ENCODE data around the gene COMP. TPM values are rescaled to one million over a fixed set of nuclear protein-coding genes. Genes with fewer than 3 reads are reported as not detected.

The COMP gene
- polyA plus RNA-seq, 2 of the 4 experiments (the other 2 are of a cell fraction), result not detected

DNA sequence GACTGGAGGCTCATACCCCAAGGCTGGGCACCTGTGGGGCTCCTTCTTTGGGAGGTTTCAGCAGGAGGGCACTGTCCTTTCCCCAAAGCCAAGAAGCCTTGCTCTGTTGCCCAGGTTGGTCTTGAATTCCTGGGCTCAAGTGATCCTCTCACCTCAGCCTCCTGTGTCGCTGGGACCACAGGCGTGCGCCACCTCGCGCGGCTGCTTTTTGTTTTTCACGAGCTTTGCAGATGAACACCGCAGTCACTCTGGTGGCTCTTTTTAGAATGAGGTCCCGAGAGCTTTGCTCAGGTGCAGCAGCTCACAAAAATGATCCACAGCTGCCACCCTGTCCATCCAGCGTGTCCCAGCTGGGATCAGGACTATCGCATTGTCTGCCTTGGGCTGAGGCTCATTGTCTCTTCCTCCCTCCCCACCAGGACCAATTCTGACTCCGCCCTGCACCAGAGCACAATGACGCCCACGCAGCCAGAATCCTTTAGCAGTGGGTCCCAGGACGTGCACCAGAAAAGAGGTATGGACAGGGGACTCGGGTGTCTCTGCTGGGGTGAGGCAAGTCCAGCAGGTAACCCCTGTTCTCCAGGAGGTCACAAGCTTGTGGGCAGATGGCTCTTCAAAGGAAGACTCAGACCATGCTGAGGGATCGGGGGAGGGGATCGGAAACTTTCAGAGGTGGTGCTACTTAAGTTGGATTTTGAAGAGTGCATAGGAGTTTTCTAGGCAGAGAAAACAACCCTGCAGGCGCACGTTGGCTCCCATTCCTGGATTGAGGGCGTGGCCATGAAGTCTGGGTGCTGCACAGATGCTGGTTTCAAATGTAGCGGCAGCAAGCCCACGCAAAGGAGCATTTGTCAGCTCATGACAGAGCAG lies 41.5 kb downstream of the COMP start:
- ChIA-PET POLR2A (no interaction called here), CTCF (interaction anchor here (1.0 to 1.5 kb wide), 2 partner anchors 48 to 155 kb away, joined by 3 read pairs; no protein-coding TSS in a partner anchor)
- FAIRE-seq, result no peak
- no peak overlapping the region for H3K4me3 ChIP-seq
- no peak for DNase-seq (ENCODE audit: low read depth in 1 of 2, low spot score in 1 of 2)
- H3K4me1 ChIP-seq, result no peaks in the 10 kb centered on the region
- no peaks in the 10 kb centered on the region for H3K9me3 ChIP-seq
- TF ChIP-seq MAFK (IDR thresholded peaks at IDR 0.05; ENCODE audit: partially characterized antibody), result no peak
- no peak for TF ChIP-seq RARB (CRISPR knock-in tag; IDR thresholded peaks at IDR 0.05)
- TF ChIP-seq, protein P1, sequence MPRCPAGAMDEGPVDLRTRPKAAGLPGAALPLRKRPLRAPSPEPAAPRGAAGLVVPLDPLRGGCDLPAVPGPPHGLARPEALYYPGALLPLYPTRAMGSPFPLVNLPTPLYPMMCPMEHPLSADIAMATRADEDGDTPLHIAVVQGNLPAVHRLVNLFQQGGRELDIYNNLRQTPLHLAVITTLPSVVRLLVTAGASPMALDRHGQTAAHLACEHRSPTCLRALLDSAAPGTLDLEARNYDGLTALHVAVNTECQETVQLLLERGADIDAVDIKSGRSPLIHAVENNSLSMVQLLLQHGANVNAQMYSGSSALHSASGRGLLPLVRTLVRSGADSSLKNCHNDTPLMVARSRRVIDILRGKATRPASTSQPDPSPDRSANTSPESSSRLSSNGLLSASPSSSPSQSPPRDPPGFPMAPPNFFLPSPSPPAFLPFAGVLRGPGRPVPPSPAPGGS (IDR thresholded peaks at IDR 0.05), result no peak
- TF ChIP-seq PHF8 (IDR thresholded peaks at IDR 0.05; ENCODE audit: borderline replicate concordance, low read depth), result no peak
- TF ChIP-seq, protein P2, sequence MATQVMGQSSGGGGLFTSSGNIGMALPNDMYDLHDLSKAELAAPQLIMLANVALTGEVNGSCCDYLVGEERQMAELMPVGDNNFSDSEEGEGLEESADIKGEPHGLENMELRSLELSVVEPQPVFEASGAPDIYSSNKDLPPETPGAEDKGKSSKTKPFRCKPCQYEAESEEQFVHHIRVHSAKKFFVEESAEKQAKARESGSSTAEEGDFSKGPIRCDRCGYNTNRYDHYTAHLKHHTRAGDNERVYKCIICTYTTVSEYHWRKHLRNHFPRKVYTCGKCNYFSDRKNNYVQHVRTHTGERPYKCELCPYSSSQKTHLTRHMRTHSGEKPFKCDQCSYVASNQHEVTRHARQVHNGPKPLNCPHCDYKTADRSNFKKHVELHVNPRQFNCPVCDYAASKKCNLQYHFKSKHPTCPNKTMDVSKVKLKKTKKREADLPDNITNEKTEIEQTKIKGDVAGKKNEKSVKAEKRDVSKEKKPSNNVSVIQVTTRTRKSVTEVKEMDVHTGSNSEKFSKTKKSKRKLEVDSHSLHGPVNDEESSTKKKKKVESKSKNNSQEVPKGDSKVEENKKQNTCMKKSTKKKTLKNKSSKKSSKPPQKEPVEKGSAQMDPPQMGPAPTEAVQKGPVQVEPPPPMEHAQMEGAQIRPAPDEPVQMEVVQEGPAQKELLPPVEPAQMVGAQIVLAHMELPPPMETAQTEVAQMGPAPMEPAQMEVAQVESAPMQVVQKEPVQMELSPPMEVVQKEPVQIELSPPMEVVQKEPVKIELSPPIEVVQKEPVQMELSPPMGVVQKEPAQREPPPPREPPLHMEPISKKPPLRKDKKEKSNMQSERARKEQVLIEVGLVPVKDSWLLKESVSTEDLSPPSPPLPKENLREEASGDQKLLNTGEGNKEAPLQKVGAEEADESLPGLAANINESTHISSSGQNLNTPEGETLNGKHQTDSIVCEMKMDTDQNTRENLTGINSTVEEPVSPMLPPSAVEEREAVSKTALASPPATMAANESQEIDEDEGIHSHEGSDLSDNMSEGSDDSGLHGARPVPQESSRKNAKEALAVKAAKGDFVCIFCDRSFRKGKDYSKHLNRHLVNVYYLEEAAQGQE (IDR thresholded peaks at IDR 0.05), result no peak
- no peak for TF ChIP-seq SREBF2 (IDR thresholded peaks at IDR 0.05)
- TF ChIP-seq HOXB13 (CRISPR knock-in tag; IDR thresholded peaks at IDR 0.05; ENCODE audit: low read depth), result no peak
- TF ChIP-seq GATA3 (IDR thresholded peaks at IDR 0.05; ENCODE audit: borderline replicate concordance), result no peak
- TF ChIP-seq MAZ (IDR thresholded peaks at IDR 0.05; ENCODE audit: borderline replicate concordance, low read depth, low read length), result no peak
- H3K4me2 ChIP-seq, result no peak overlapping the region
- 94% methylated on average over 22 of the region's 23 CpGs for WGBS (ENCODE audit: missing lambda C conversion rate)
- no peak for ATAC-seq
- H3K27ac ChIP-seq, result no peak overlapping the region

- 87% methylated on average over 15 of the region's 29 CpGs for WGBS (ENCODE audit: missing lambda C conversion rate)
- POLR2A ChIA-PET, result no interaction called here
Observed at GRCh38 chr19:18746401-18747325, 44.4 kb downstream of the COMP start.

More at GRCh38 chr19:18746401-18747325, 44.4 kb downstream of the COMP start:
- DNase-seq (ENCODE audit: low read depth in 1 of 2, low spot score in 1 of 2), result no peak
- CTCF ChIA-PET, result interaction anchor here (0.7 kb wide), 1 partner anchor 35 kb away, joined by 4 read pairs; no protein-coding TSS in a partner anchor
- H3K4me1 ChIP-seq, result no peaks in the 10 kb centered on the region
- FAIRE-seq, result no peak
- H3K9me3 ChIP-seq, result no peaks in the 10 kb centered on the region
- no peak for TF ChIP-seq PHF8 (IDR thresholded peaks at IDR 0.05; ENCODE audit: borderline replicate concordance, low read depth)
- TF ChIP-seq, protein P3, sequence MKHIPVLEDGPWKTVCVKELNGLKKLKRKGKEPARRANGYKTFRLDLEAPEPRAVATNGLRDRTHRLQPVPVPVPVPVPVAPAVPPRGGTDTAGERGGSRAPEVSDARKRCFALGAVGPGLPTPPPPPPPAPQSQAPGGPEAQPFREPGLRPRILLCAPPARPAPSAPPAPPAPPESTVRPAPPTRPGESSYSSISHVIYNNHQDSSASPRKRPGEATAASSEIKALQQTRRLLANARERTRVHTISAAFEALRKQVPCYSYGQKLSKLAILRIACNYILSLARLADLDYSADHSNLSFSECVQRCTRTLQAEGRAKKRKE (CRISPR knock-in tag; IDR thresholded peaks at IDR 0.05; ENCODE audit: low read depth), result no peak
- no peak for TF ChIP-seq HOXA7 (CRISPR knock-in tag; IDR thresholded peaks at IDR 0.05)
- TF ChIP-seq ZNF302 (CRISPR knock-in tag; IDR thresholded peaks at IDR 0.05), result no peak
- no peak for TF ChIP-seq NFE2L2 (conservative IDR thresholded peaks at IDR 0.05; ENCODE audit: low read length)
- TF ChIP-seq FOXS1 (CRISPR knock-in tag; IDR thresholded peaks at IDR 0.05), result no peak
- TF ChIP-seq USF2 (IDR thresholded peaks at IDR 0.05), result no peak
- TF ChIP-seq, protein P4, sequence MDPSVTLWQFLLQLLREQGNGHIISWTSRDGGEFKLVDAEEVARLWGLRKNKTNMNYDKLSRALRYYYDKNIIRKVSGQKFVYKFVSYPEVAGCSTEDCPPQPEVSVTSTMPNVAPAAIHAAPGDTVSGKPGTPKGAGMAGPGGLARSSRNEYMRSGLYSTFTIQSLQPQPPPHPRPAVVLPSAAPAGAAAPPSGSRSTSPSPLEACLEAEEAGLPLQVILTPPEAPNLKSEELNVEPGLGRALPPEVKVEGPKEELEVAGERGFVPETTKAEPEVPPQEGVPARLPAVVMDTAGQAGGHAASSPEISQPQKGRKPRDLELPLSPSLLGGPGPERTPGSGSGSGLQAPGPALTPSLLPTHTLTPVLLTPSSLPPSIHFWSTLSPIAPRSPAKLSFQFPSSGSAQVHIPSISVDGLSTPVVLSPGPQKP (IDR thresholded peaks at IDR 0.05; ENCODE audit: low read depth, low read length), result no peak
- no peak for TF ChIP-seq RNF2 (IDR thresholded peaks at IDR 0.05; ENCODE audit: borderline replicate concordance, low read depth)
- TF ChIP-seq BHLHE40 (IDR thresholded peaks at IDR 0.05; ENCODE audit: low read depth, low read length), result no peak
- TF ChIP-seq JUNB (IDR thresholded peaks at IDR 0.05), result no peak
- no peak for TF ChIP-seq ESRRA (IDR thresholded peaks at IDR 0.05; ENCODE audit: borderline replicate concordance, low read length)
- no peak for TF ChIP-seq TFCP2L1 (CRISPR knock-in tag; IDR thresholded peaks at IDR 0.05)
- TF ChIP-seq, protein P5, sequence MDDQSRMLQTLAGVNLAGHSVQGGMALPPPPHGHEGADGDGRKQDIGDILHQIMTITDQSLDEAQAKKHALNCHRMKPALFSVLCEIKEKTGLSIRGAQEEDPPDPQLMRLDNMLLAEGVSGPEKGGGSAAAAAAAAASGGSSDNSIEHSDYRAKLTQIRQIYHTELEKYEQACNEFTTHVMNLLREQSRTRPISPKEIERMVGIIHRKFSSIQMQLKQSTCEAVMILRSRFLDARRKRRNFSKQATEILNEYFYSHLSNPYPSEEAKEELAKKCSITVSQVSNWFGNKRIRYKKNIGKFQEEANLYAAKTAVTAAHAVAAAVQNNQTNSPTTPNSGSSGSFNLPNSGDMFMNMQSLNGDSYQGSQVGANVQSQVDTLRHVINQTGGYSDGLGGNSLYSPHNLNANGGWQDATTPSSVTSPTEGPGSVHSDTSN (IDR thresholded peaks at IDR 0.05), result no peak
- TF ChIP-seq NR3C1 (IDR thresholded peaks at IDR 0.05), result no peak
- H3K4me2 ChIP-seq, result no peak overlapping the region
- ATAC-seq, result no peak
- H3K4me3 ChIP-seq, result no peak overlapping the region
- no peak overlapping the region for H3K27ac ChIP-seq
